GM21526 (cell line): Measurements from ENCODE around the gene ALKBH5.

Experiments
- ATAC-seq: cut with Tn5 transposase; IDR thresholded peaks from one replicate; pipeline ENCODE4 v1.9.1; 2021; ENCODE audit warnings: moderate library complexity; ENCODE audit not compliant: unreplicated experiment, low FRiP score

The ALKBH5 gene

DNA sequence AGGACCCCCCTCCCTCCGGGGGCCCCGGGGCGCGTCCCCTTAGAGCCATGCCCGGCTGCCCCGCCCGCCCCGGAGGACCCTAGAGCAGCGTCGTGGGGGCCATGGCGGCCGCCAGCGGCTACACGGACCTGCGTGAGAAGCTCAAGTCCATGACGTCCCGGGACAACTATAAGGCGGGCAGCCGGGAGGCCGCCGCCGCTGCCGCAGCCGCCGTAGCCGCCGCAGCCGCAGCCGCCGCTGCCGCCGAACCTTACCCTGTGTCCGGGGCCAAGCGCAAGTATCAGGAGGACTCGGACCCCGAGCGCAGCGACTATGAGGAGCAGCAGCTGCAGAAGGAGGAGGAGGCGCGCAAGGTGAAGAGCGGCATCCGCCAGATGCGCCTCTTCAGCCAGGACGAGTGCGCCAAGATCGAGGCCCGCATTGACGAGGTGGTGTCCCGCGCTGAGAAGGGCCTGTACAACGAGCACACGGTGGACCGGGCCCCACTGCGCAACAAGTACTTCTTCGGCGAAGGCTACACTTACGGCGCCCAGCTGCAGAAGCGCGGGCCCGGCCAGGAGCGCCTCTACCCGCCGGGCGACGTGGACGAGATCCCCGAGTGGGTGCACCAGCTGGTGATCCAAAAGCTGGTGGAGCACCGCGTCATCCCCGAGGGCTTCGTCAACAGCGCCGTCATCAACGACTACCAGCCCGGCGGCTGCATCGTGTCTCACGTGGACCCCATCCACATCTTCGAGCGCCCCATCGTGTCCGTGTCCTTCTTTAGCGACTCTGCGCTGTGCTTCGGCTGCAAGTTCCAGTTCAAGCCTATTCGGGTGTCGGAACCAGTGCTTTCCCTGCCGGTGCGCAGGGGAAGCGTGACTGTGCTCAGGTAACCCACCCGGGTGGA lies 759 bp downstream of the ALKBH5 start:
- no peak for ATAC-seq

DNA sequence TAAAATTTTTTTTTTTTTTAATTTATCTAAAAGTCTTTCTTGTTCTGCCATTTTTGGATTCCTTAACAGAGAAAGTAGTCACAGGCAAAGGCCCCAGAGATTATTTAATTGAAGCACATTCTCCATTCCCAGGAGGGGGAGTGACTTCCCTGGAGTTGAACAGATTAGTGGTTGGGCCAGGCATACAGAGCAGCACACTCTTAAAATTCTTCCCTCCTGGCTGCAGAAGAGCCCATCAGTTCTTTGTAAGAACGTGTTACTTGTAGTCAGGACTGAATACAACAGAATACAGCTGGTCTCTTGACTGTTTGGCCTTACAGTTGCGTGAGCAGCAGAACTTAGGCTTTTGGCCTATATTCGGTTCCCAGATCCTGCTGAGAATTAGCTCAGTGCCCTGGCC lies 1.8 kb downstream of the ALKBH5 start:
- no peak for ATAC-seq

DNA sequence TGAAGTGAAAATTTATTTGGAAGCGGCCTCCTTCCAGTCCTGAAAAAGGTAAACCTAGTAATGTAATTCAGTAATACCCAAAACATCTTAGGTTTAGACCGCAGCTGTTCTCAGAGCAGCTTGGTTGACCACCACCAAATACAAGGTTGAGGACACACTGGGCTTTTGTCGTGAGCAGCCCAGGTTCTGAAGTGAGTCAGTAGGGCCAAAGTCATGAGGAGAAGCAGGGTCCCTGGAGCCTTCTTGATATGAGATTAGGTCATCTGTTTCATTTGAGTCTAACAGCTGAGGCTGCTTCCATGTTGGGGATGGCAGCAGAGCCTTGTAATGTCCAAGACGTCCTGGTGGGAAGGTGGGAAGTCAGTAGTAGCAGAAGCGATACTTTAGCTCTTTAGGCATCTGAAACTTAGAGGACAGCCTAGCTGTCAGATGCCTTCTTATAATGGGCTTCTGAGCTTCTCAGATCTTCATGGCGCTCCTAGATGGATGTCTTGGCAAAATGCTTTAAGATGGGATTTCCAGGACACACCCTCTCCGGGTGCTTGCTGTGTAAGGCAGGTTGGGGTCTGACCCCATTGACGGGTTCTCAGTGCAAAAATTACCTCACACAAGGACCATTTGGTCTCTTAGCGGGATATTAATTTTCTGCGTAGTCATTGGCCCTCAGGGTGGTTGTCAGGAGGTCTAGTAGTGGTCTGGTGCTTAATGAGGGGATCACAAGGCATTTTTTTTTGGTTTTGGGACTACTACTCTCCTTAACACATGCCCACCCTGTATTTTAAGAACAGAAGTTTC lies 2.4 kb downstream of the ALKBH5 start:
- ATAC-seq: no peak

DNA sequence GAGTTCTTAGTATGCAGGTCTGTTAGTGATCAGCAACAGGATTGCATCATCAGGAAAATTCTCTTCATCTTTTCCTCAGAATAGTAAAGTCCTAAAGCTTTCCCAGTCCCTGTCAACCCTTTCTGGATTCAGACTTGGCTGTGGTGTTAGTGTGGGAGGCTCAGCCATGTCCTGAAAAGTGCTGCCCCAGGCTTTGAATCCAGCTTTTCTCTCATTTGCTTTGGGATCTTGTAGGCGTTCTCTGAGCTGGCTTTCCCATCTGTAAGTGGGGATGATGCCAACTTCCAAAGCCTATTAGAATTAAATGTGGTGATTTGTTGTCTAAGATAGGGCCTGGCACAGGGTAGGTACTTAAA lies 3.0 kb downstream of the ALKBH5 start:
- no peak for ATAC-seq

DNA sequence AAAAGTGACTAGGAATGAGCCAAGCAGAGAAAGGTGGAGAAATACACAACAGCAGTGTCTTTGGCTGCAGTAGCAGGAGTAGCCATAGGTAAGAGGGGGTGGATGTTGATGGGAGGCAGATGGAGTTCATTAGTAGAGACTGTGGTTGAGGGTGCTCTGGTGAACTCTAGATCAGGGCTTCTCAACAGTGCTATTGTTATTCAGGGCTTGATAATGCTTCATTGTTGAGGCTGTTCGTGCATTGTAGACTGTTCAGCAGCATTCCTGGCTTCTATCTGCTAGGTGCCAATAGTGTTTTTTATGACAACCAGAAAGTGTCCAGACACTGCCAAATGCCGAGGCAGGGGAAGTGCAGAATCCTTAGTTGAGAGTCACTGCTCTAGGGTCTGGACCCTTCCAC lies 3.6 kb downstream of the ALKBH5 start:
- ATAC-seq: no peak

DNA sequence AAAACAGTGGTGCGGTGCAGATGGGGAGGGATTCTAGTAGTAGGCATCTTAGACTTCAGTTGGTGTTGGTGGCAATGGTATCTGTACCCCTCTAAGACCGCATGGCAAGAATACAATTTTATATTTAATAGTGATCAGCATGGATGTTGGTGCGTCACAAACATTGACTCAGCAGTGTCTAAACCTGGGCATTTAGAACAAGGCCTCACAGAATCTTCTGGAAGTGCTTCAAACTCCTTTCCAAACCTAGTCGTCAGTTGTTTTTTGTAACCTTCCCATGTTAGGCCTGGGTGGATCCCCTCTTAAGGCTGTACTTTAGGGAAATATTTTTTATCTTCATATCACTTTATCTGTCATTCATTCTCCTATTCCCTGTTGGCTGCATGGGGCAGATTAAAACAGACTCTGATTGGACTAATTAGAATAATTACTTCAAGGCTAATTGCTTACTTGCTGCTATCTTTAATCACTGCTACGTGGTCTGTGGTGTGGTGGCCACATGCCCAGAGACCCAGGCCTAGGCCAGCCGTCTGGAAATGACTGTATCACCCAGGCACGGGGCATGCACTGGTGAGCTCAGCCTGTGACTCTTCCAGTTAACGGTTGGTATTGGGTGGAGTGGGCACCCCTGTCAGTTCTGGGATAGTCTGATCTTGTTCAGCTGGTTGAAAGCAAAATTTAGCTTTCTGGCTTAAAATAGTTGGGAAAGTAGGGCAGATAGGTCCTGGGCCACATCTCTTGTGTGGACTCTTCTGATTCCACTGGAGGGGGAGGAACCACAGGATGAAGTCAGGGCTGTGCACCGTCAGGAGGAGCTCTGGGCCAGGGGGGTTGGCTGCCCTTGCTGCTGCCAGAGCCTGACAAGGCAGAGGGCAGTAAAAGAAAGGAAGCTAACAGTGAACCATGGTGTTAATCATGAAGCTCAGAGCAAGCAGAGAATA lies 4.5 kb downstream of the ALKBH5 start:
- no peak for ATAC-seq

DNA sequence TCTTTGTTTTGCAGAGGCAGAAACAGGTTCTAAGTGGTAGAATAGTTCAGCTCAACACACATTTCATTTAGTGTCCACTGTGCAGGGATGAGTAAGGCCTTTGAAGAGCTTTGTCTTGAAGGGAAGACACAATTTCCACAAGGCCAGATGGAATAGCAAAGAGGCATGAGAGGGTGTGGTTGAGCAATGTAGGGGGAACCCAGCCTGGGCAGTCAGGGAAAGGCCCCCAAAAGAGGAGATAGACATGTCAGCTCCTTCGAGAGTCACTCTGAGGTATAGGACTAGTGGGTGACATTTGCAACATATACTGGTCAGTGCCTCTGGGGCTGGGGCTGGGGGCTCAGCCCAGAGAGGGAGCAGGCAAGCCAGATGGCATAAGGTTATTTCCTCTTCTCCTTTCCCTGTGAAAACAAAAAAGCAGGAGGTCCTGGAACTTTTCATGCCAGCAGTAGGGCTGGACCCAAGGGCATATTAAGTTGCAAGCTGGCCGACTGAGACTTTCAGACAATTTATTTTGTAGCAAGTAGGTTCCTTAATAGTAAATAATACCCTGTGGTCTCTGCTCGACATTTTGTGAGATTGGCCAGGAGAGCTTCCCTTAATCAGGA lies 7.1 kb downstream of the ALKBH5 start:
- ATAC-seq: no peak

DNA sequence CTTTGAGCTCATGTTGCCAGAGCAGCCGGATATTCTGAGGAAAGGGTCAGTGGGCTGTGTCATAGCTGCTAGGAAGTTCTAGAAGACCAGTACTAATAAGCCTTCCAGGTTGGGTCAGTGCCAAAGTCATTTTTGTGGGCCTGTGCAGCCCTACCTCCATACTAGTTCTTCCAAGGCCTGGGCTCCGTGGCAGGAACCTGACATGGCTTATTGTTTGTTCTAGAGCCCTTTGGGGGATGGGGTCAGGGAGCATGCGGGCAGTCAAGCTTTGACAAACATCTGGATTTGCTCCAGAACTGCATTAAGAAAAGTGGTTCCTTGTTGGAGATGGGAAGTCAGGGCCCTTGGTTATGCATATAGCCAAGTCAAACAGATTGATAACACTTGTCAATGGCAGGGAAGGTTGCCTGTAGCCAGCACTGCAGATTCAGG lies 7.6 kb downstream of the ALKBH5 start:
- ATAC-seq: no peak

DNA sequence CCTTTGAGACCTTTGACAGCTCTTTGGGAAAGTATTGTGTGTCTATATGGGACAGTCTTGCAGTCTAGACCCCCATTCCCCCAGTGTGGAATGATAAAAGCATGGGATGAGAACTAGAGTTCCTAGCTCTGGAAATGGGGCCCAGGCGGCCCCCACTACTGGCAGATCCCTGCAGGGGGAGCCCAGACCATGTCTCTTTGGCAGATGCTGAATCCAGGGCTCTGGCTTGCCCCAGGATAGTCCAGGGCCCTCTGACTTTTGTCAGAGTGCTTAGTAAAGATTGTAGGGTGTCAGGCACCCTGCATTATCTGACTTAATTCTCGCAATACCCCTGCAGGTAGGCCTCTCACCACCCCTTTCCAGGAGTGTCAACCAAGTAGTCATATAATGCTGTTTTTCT lies 8.3 kb downstream of the ALKBH5 start:
- no peak for ATAC-seq

DNA sequence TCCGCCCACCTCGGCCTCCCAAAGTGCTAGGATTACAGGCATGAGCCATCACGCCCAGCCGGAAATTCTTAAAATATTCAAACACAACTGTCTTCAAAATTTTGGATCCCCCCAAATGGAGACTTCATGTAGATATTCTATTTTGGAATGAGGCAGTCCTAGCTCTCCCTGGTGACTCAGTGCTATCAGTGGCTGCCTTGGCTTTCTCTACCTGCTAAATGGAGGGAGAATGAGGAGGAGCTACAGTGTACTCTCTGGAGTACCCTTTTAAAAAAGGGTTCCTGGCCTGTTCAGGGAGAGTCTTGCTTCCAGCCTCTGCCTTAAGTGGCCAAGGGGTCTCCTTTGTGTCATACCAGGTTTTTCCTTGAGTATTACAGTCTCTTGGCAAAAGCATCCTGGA lies 10.8 kb downstream of the ALKBH5 start:
- ATAC-seq: no peak

DNA sequence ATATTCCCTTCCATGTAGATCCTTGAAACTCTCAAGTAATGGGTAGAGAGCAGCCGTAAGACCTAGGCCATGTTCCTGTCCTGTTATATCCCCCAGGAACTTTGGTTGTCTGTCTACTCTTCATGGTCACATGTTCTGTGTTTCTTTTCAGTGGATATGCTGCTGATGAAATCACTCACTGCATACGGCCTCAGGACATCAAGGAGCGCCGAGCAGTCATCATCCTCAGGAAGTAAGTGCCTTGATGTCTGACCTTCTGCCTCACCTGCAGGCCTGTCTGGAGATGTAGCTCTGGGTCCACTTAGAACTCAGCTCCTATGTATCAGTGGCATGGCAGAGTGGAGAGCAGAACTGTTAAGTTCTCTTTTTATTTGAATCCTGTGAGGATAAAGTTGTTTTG lies 11.2 kb downstream of the ALKBH5 start:
- ATAC-seq: no peak

DNA sequence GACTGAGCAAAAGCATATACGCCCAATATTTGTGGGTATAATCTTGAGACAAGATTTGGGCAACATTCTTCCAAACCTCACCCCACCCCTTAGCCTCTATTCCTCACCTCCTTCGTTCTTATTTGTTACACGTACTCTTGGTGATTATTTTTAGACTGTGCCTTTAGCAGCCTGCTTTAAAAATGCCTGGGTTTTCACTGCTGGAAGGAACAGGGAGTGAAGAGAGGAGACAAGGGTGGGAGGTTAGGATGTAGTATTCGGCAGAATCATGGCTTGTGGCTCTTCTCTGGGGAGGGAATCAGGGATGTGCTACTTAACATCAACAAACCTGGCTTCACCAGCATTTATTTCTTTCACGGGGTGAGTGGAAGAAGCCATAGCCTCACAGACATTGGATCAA lies 11.6 kb downstream of the ALKBH5 start:
- ATAC-seq: no peak

DNA sequence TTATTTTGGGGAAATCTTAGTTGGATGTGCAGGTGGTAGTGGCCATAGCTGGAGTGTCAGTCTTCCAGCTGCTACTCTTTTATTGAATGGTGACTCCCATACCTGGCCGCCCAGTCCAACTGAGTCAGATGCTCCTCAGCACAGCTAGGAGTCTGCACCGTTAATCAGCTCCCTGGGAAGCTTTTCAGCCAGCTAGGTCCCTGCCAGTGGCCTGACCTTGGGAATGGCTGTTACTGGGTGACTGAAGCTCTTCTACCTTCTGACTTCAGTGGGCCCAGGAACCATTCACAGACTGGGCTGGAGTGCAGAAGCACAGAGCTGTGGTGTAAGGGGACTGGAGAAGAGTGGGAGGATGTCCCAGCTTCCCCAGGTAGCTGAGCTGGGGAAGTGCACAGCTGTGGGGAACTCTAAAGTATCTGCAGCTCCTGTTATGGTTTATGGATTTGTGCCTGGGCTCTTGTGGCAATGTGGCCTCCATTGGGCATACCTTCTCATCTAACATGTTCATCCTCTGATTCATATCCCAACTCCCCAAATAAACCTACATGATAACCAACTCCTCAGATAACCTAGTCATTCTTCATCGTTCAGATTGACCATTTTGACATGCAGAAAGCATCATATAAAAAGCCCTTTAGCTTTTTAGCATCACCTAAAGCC lies 14.0 kb downstream of the ALKBH5 start:
- ATAC-seq: no peak

DNA sequence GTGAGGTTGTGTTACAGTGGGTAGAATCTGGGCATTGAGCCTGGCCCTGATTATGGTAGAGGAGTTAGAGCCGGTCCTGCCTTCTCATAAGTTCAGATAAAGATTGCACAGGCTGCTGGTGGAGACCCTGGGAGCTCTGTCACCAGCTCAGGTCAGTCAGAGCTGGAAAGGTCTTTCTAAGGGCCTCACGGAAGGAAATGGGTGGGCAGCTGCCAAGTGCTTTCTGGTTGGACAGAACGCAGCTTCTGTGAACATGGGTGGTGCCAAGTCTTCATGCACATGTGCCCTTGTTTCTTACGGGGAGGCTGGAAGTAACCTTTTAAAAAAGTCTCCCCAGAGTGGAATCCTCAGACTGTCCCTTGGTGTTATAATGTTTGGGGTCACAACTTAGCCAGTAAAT lies 14.9 kb downstream of the ALKBH5 start:
- ATAC-seq: no peak

DNA sequence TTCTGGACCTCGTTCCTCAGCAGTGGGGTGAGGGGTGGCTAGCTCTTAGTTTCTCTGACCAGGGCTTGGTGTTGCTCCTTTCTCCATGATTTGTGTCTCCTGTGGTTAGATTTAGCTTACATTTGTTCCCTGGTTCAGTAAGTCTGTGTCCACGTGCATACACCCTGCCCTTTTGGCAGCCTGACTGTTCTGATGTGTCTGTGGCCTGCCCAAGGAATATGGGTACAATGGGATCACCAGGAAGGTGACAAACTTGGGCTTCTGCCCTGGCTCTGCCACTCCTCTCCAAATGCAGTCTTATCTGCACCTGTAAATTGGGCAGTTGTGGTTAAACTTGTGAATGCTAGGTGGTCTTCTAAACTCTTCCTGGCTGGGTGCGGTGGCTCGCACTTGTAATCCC lies 17.5 kb downstream of the ALKBH5 start:
- no peak for ATAC-seq

DNA sequence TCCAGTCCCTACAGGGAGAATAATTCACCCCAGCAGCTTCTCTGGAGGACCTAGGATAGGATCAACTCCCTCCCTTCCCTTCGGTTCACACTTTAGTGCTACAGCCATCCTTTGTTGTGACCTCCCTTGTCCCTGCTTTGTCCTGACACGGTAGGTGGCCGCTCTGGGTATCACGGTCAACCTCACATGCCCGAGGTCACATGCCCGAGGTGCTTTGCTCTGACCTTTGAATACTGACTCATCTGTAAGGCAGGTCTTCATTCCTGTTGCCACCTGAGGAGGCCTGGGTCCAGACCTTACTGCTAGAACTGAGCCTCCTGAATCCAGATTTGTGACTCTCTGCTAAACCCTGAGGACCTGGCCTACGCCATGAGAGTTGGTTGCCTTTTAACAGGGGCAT lies 19.7 kb downstream of the ALKBH5 start:
- no peak for ATAC-seq

DNA sequence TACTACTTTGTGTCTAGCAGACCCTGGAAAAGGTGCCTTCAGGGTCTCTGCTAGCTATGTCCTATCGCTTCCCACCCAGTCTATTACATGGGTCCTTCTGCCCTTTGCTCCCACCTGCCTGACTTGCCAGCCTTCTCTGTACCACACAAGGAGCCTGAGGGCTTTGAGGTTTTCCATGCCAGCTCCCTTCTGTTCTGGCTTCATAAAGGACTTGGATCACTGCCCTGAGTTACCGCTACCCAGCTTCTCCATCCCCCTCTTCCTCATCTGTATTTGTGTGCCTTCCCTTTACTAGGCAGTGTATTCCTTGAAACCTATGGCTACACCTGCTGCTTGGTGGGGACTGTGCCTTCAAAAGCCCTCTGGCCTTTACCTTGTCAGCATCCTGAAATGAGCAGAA lies 22.2 kb downstream of the ALKBH5 start:
- ATAC-seq: no peak

DNA sequence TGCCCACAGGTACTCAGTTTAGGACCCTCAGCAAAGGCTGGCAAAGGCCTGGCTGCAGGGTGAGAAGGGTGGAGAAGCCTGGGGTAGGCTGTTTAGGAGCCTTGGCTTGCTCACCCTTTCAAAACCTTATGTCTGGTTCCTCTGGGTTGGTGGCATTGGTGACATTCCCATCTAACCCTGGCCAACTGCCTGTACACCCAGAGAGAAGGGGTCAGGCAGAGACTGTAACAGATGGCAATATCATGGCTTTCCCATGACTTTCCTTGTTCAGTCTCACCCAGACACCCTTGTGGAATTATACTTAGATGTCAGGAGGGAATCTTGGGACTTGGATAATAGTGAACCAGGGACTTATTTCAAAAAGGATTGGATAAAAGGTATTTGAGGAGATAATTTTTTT lies 23.3 kb downstream of the ALKBH5 start:
- no peak for ATAC-seq

DNA sequence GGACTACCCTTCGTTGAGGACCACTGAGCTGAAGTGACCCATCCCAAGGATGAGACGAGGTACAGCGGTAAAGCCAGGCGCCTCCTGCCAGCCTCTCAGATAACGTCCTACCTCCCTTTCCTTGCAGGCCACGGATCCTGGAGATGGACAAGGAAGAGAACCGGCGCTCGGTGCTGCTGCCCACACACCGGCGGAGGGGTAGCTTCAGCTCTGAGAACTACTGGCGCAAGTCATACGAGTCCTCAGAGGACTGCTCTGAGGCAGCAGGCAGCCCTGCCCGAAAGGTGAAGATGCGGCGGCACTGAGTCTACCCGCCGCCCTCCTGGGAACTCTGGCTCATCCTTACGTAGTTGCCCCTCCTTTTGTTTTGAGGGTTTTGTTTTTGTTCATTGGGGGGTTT lies 24.5 kb downstream of the ALKBH5 start:
- ATAC-seq: no peak

DNA sequence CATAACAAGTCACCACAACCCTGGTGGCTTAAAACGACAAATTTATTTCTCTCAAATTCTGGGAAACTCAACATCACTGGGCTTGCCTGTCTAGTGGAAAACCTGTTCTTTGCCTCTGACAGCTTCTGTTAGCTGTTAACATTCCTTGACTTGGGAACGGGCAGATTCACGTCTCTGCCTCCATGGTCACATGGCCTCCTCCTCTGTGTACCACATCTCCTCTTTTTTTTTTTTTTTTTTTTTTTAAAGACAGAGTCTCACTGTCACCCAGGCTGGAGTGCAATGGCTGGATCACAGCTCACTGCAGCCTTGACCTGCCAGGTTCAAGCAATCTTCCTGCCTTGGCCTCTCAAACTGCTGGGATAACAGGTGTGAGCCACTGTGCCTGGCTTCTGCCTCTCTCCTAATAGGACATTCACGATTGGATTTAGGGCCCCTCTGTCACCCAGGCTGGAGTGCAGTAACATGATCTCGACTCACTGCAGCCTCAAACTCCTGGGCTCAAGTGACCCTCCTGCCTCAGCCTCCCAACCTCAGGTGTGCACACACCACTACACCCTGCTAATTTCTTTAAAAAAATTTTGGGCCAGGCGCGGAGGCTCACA lies 30.1 kb downstream of the ALKBH5 start:
- no peak for ATAC-seq
